Neural progenitor cell (in vitro differentiated cells): Measurements from ENCODE around the gene C20orf144.

Source experiments
- CTCF ChIP-seq: fragments of 200-600 bp; sonication (generic); IDR thresholded peaks from 2 replicates; pipeline ENCODE4 v1.5.1; 2017; ENCODE audit warnings: antibody characterized with exemption, mild to moderate bottlenecking
- EZH2phosphoT487 ChIP-seq: fragments of 200-600 bp; sonication (generic); IDR thresholded peaks from 2 replicates; pipeline ENCODE4 v1.6.1; 2017; ENCODE audit warnings: antibody characterized with exemption

GRCh38 chr20:33704197-33704924 is 42.2 kb downstream of the C20orf144 start:
- TF ChIP-seq CTCF (no peak), EZH2phosphoT487 (no peak)
